HG03342 (cell line): ENCODE data around the gene MNT.

Source experiments
- ATAC-seq: cut with Tn5 transposase; IDR thresholded peaks from one replicate; pipeline ENCODE4 v1.9.1; 2021; ENCODE audit warnings: mild to moderate bottlenecking, moderate library complexity; ENCODE audit not compliant: unreplicated experiment

The MNT gene

GRCh38 chr17:2416010-2416734, 15.3 kb upstream of the MNT start:
- ATAC-seq: no peak

GRCh38 chr17:2415081-2415480, 14.2 kb upstream of the MNT start:
- ATAC-seq: no peak

- no peak for ATAC-seq
These were observed 13.7 kb upstream of the MNT start for GRCh38 chr17:2414446-2415064.

GRCh38 chr17:2412561-2413021, 11.7 kb upstream of the MNT start:
- ATAC-seq: no peak

DNA sequence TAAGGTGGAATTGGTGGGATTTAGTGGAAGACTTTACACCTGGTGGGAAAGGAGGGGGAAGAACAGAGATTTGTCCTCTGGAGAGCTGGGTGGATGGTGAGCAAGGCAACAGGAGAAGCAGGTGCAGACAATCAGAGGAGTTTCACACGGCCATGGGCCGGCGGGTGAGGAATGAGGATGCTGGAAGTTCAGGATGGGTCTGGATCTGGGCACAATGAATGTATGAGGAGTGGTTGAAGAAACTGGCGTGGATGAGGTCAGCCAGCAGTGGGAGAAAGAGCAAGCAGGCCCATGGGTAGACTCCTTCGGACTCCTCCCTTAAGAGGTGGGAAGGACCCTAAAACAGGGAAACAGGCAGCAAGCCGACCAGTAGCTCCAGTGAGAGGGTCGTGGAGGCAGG, 10.1 kb upstream of the MNT start:
- ATAC-seq: no peak

- no peak for ATAC-seq
These were observed 6.3 kb upstream of the MNT start for GRCh38 chr17:2406903-2407790.

- no peak for ATAC-seq
These were observed 5.5 kb upstream of the MNT start for GRCh38 chr17:2406271-2406902.

DNA sequence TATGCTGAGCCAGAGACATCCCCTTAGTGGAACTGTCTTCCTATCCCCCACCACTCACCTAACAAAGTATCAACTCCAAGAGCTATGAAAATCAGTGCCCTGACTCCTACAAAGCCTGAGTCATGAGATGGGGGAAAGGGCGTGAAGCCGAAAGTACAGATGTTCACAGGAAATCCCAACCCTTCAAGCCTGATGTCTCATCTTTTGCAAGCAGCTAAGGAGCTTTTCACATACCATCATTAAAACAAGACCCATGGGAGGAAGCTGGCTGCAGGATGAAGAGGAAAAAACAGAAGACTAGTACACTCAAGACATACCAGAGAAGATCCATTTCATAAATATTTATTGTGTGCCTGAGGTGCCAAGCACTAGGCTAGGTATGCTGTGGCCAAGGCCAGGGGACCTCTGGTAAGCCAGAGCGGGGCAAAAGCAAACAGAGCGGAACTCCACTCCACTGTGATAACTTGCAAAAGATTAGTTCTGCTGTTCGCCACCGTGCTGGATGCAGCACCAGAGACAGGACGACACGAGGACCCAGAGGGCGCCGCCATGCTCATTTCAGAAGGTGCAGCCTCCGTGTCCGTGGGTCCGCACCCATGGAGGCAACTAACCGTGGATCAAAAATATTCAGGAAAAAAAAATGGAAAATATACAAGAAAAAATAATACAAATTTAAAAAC, 4.5 kb upstream of the MNT start:
- ATAC-seq: no peak

DNA sequence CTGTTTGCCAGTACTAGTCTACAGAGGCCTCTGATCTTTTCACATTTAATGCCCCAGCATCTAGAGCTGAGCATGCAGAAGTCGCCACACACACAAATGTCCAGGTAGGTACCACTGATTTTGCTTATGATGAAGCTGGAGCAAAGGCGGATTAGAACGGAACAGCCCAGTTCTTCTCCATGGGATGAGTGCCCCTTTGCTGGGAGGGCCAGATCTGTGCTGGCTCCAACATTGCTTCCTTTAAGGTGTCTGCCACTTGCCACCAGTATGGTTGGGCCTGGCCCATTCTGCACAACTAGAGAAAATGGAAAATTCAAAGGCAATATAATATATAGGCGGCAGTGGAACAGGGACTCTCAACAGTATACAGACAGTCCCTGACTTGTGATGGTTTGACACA, 2.2 kb upstream of the MNT start:
- ATAC-seq: no peak

GRCh38 chr17:2402544-2402943, 1.7 kb upstream of the MNT start:
- ATAC-seq: no peak

DNA sequence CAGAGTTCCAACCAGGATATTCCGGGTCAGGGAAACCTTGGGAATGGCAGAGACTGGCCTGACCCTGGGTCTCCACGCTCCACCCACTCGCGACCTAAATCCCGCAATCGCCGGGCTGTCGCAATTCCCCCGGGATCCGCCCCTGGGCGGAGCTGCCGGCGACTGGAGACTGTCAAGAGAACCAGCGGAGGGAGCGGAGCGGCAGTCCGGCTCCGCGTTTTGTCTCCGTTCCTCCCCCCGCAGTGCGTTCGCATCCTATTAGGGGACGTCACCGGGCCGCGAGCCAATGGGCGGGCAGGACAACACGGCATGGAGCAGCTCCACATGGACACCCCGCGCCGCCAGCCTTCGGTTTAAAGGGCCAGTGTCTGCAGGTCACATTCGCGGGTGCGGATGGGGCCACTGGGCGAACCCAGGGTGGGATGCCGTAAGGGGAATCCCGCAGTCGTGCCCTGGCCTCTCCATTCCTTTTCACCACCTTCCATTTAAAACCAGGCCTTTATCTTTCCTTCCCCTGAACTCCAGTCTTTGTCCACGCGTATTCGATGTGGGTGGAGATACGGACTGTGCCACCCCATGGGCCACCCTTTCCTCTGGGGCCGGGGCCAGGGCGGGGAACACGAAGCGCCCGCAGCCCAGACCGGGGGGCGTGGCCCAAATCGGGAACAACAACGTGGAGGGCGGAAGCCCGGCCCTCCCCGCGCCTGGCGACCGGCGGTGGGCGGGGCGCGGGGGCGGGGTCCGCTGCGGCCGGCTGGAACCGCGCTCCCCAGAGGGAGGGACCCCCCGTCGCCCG, 764 bp upstream of the MNT start:
- ATAC-seq: peak; percentile 39

- no peak for ATAC-seq
These were observed 390 bp downstream of the MNT start for GRCh38 chr17:2400474-2400866.

GRCh38 chr17:2399572-2400473, 1.0 kb downstream of the MNT start:
- peak; percentile 31 for ATAC-seq

DNA sequence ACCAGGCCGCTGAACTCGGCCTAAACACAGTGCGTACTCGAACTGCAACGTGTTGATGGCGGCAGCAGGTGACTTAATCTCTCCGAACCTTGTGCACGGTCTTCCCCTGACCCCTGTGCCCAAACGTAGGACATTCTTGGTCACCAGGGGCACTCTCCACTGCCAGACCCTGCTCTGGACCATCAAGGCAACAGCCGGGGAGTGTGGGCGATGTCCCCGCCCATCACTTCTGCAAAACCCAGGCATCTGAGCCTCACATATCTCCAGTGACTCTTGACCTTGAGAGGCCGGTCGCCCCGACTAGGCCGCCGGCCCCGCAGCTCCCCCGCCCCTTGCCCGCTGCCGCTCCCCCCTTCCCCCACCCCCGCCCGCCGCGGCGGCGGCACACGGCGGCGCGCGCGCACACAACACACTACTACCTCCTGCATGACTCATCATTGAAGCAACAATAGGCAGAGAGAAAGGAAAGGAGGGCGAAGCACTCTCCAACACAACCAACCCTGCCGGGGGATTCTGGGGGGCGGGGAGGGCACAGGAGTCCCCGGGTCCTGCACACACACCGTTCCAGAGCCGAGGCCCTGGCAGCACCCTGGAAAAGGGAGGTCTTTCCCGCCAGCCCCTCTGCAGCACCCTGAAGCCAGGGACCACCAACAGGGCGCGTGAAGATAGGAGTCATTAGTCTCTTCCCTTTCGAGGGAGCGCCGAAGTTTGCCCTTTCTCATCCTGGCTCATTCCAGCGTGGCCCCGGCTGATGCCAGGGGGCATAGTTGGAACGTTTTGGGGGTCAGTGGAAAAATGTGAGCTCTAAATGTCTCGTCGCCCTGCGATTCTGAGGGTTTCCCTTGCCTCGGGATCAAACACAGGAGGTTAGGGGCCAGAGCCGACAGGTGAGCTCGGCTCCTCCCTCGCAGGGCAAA, 1.9 kb downstream of the MNT start:
- no peak for ATAC-seq

DNA sequence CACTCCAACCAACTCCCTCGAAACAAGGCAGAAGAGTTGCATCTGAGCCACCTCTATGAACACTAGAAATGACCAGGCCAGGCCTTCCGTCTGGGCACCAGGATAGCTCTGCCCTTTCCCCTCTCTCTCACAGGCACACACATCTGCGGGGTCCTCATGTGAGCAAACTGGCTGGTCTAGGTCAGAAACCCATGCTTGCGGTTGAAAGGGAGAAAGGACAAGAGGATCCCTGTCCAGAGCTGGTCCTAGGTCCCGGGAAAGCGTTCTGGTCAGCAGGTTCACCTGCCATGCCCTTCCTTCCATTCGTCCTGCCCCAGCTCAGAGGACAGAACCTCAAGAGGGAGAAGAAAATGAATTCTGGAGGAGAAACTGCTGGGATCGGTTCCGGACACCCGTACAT, 2.7 kb downstream of the MNT start:
- no peak for ATAC-seq

GRCh38 chr17:2397247-2398171, 3.4 kb downstream of the MNT start:
- no peak for ATAC-seq
